Keratinocyte (primary cell): ENCODE results near the gene MAS1L. TPM values are rescaled to one million over a fixed set of nuclear protein-coding genes. Genes with fewer than 3 reads are reported as not detected.

Experiments
- DNase-seq: peaks from one replicate; pipeline ENCODE4 v3.0.0-alpha.2; 2011; ENCODE audit warnings: low read depth, missing footprints, low spot score
- FAIRE-seq: peaks from 2 replicates; lab custom pipeline; 2011; peaks lifted over from hg19 to GRCh38; lab: Jason Lieb, UNC
- H2AFZ ChIP-seq: 2 replicates; pipeline ENCODE4 v1.6.0; 2012; ENCODE audit warnings: low read length, control low read depth, inconsistent platforms; ENCODE audit not compliant: control insufficient read depth
- H3K27ac ChIP-seq: 2 replicates; pipeline ENCODE4 v1.5.1; 2011; ENCODE audit warnings: low read length; ENCODE audit not compliant: control insufficient read depth, insufficient read depth
- H3K27me3 ChIP-seq: 3 replicates; pipeline ENCODE4 v1.6.0; 2011; ENCODE audit warnings: low read length; ENCODE audit not compliant: control insufficient read depth, insufficient read depth; ENCODE audit errors: extremely low read depth
- H3K36me3 ChIP-seq, 2 experiments: 2 replicates in 1 of 2; 3 replicates in 1 of 2; pipeline ENCODE4 v1.5.1; 2011; ENCODE audit warnings: low read length in 2 of 2, mild to moderate bottlenecking in 1 of 2; ENCODE audit not compliant: control insufficient read depth in 2 of 2, insufficient read depth in 2 of 2; ENCODE audit errors: extremely low read depth in 1 of 2
- H3K4me1 ChIP-seq: 3 replicates; pipeline ENCODE4 v1.5.1; 2011; ENCODE audit warnings: low read length; ENCODE audit not compliant: control insufficient read depth, insufficient read depth; ENCODE audit errors: extremely low read depth
- H3K4me2 ChIP-seq: 3 replicates; pipeline ENCODE4 v1.6.0; 2011; ENCODE audit warnings: low read depth, low read length; ENCODE audit not compliant: control insufficient read depth, insufficient read depth; ENCODE audit errors: extremely low read depth
- H3K4me3 ChIP-seq, 3 experiments: fragments of 200-600 bp in 1 of 3; sonication (generic) in 1 of 3; 2 replicates in 2 of 3; 3 replicates in 1 of 3; pipeline ENCODE4 v1.5.1; 2011 to 2016; ENCODE audit warnings: low read length in 3 of 3, mild to moderate bottlenecking in 3 of 3, control low read depth in 2 of 3, inconsistent platforms in 1 of 3, low read depth in 1 of 3, mixed read lengths in 1 of 3, mixed run types in 1 of 3, moderate library complexity in 1 of 3; ENCODE audit not compliant: control insufficient read depth in 2 of 3, insufficient read depth in 2 of 3; ENCODE audit errors: extremely low read depth in 1 of 3
- H3K79me2 ChIP-seq: 2 replicates; pipeline ENCODE4 v1.6.0; 2012; ENCODE audit warnings: low read length; ENCODE audit not compliant: control insufficient read depth, insufficient read depth
- H3K9ac ChIP-seq: 3 replicates; pipeline ENCODE4 v1.6.0; 2011; ENCODE audit warnings: low read length; ENCODE audit not compliant: control insufficient read depth, insufficient read depth; ENCODE audit errors: extremely low read depth
- H3K9me1 ChIP-seq: 3 replicates; pipeline ENCODE4 v1.6.0; 2011; ENCODE audit warnings: low read length; ENCODE audit not compliant: control insufficient read depth, insufficient read depth; ENCODE audit errors: extremely low read depth
- H3K9me3 ChIP-seq: 2 replicates; pipeline ENCODE4 v1.5.1; 2012; ENCODE audit warnings: low read depth, low read length; ENCODE audit not compliant: control insufficient read depth
- H4K20me1 ChIP-seq: 3 replicates; pipeline ENCODE4 v1.6.0; 2011; ENCODE audit warnings: low read length; ENCODE audit not compliant: control insufficient read depth, insufficient read depth; ENCODE audit errors: extremely low read depth
- EZH2 ChIP-seq: IDR thresholded peaks from one replicate; pipeline ENCODE4 v1.6.1; 2012; ENCODE audit warnings: inconsistent platforms, mild to moderate bottlenecking, low read length, moderate library complexity
- dilution Hi-C: fragments of 300-500 bp; cut with MboI; formaldehyde crosslinking; loops from one replicate; pipeline ENCODE4 v1.7.0; 2020; ENCODE audit warnings: low sequenced_read_pairs; ENCODE audit not compliant: extremely low pct_ligation_motif_present
- polyA plus RNA-seq, 5 experiments: library from polyadenylated mRNA; depleted of rRNA in 3 of 5; stranded (reverse) in 3 of 5; stranded (forward) in 1 of 5; unstranded in 1 of 5; fragments of >200 nt; gene quantifications; 1 replicate in 1 of 5; 2 replicates in 3 of 5; 3 replicates in 1 of 5; pipeline versions ENCODE4 v1.2.1 to v1.2.3, GENCODE V29; 2011 to 2012; ENCODE audit warnings: missing spikeins in 2 of 5, low read depth in 1 of 5, low replicate concordance in 1 of 5
- TF ChIP-seq, protein P1 (sequence below), 3 experiments: IDR thresholded peaks in 1 of 3; conservative IDR thresholded peaks in 1 of 3; optimal IDR thresholded peaks in 1 of 3; 2 replicates in 2 of 3; 3 replicates in 1 of 3; pipeline versions ENCODE3 to v1.5.1; 2011; ENCODE audit warnings: low read length in 3 of 3, mild to moderate bottlenecking in 3 of 3, moderate library complexity in 2 of 3, control low read depth in 1 of 3, inconsistent platforms in 1 of 3; ENCODE audit not compliant: insufficient read depth in 2 of 3; ENCODE audit errors: extremely low read depth in 1 of 3

The MAS1L gene
- polyA plus RNA-seq, 1 donor (not counting 4 experiments of a cell fraction or from before 2014, with no cell fraction given), result not detected

DNA sequence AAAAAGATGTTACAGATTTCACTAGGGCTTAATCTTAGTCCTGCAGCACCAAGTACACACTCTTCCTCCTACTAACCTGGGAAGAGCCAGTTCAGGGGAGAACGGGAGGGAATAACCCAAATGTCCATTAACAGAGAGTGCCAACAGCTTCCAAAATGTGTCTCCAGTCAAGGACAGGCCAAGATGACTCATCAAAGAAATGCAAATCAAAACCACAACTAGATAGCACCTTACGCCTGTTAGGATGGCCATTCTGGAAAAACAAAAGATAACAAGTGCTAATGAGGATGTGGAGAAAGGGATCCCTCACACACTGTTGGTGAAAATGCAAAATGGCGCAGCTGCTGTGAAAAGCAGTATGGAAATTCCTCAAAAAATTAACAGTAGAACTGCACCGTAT lies 3.8 kb upstream of the MAS1L start:
- Histone ChIP-seq H3K27me3 (no peaks in the 10 kb centered on the region), H3K9ac (no peak overlapping the region), H3K27ac (no peak overlapping the region), H3K4me1 (no peaks in the 10 kb centered on the region), H3K9me3 (no peaks in the 10 kb centered on the region), H3K9me1 (no peaks in the 10 kb centered on the region), H2AFZ (no peak overlapping the region), H4K20me1 (no peaks in the 10 kb centered on the region), H3K4me3 (no peak overlapping the region), H3K4me2 (no peak overlapping the region), H3K79me2 (no peaks in the 10 kb centered on the region), H3K36me3 (no peaks in the 10 kb centered on the region)
- dilution Hi-C loops, result no loop called here
- FAIRE-seq (no peak), DNase-seq (no peak)
- no peak for TF ChIP-seq EZH2

DNA sequence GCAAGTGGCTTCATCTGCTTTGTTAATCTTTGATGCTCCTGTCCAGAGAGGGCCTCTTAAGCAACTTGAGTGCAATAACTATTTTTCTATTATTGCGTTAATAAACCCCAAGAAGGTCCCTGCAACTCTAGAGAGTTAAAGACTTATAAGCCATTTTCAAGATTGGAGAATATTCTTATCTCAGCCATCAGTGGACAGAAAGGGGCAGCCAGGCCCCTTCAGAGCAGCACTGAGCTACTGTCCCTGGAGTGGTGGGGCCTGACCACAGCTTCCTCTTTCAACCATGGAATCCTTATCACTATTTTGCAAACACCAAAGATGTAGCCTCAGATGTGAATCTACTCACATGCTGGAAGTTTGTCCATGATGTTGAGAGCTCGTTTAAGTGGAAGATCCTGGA lies 2.8 kb upstream of the MAS1L start:
- Histone ChIP-seq H3K79me2 (no peaks in the 10 kb centered on the region), H3K9ac (no peak overlapping the region), H3K27me3 (no peaks in the 10 kb centered on the region), H3K9me1 (no peaks in the 10 kb centered on the region), H4K20me1 (no peaks in the 10 kb centered on the region), H3K4me2 (no peak overlapping the region), H3K27ac (no peak overlapping the region), H3K36me3 (no peaks in the 10 kb centered on the region), H3K4me1 (no peaks in the 10 kb centered on the region), H3K9me3 (no peaks in the 10 kb centered on the region), H2AFZ (no peak overlapping the region), H3K4me3 (no peak overlapping the region)
- FAIRE-seq (no peak), DNase-seq (no peak)
- dilution Hi-C loops, result no loop called here
- no peak for TF ChIP-seq EZH2
- TF ChIP-seq, protein P1, sequence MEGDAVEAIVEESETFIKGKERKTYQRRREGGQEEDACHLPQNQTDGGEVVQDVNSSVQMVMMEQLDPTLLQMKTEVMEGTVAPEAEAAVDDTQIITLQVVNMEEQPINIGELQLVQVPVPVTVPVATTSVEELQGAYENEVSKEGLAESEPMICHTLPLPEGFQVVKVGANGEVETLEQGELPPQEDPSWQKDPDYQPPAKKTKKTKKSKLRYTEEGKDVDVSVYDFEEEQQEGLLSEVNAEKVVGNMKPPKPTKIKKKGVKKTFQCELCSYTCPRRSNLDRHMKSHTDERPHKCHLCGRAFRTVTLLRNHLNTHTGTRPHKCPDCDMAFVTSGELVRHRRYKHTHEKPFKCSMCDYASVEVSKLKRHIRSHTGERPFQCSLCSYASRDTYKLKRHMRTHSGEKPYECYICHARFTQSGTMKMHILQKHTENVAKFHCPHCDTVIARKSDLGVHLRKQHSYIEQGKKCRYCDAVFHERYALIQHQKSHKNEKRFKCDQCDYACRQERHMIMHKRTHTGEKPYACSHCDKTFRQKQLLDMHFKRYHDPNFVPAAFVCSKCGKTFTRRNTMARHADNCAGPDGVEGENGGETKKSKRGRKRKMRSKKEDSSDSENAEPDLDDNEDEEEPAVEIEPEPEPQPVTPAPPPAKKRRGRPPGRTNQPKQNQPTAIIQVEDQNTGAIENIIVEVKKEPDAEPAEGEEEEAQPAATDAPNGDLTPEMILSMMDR (optimal IDR thresholded peaks at IDR 0.05 in 1 of 3, IDR thresholded peaks at IDR 0.05 in 1 of 3, conservative IDR thresholded peaks at IDR 0.05 in 1 of 3; ENCODE audit: extremely low read depth in 1 of 3, insufficient read depth in 2 of 3, low read length in 3 of 3), result no peak

DNA sequence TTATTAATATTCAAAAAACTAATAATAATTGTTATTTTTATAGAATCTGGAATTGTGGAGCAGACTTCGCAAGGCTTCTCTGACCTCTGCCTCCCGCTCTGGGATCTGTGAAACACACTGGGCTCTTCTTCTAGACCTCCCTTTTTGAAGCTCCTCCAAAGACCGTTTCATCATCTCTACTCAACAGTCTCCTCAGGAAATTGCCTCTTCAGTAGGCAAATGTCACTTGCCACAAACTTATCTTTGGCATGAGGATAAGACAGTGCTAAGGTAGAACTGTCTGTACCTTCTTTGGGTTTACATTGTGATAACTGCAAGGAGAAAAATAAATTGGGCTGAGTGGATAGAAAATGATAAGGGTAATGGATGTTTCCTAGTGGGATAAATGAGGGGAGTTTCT lies 2.3 kb upstream of the MAS1L start:
- H3K4me1 ChIP-seq, result no peaks in the 10 kb centered on the region
- H3K36me3 ChIP-seq, result no peaks in the 10 kb centered on the region
- no peaks in the 10 kb centered on the region for H3K9me1 ChIP-seq
- dilution Hi-C loops, result no loop called here
- H3K9me3 ChIP-seq, result no peaks in the 10 kb centered on the region
- no peak for TF ChIP-seq EZH2
- TF ChIP-seq, protein P1 (optimal IDR thresholded peaks at IDR 0.05 in 1 of 3, IDR thresholded peaks at IDR 0.05 in 1 of 3, conservative IDR thresholded peaks at IDR 0.05 in 1 of 3; ENCODE audit: extremely low read depth in 1 of 3, insufficient read depth in 2 of 3, low read length in 3 of 3), result no peak
- H3K4me2 ChIP-seq, result no peak overlapping the region
- no peaks in the 10 kb centered on the region for H4K20me1 ChIP-seq
- FAIRE-seq (no peak), DNase-seq (no peak)
- H2AFZ ChIP-seq, result no peak overlapping the region
- no peaks in the 10 kb centered on the region for H3K27me3 ChIP-seq
- H3K27ac ChIP-seq, result no peak overlapping the region
- no peak overlapping the region for H3K9ac ChIP-seq
- no peaks in the 10 kb centered on the region for H3K79me2 ChIP-seq
- H3K4me3 ChIP-seq, result no peak overlapping the region
